GM19438 (cell line): ENCODE results near the gene AMFR.

Experiments used
- ATAC-seq: cut with Tn5 transposase; IDR thresholded peaks from one replicate; pipeline ENCODE4 v1.9.1; 2021; ENCODE audit warnings: low read depth; ENCODE audit not compliant: unreplicated experiment

The AMFR gene

DNA sequence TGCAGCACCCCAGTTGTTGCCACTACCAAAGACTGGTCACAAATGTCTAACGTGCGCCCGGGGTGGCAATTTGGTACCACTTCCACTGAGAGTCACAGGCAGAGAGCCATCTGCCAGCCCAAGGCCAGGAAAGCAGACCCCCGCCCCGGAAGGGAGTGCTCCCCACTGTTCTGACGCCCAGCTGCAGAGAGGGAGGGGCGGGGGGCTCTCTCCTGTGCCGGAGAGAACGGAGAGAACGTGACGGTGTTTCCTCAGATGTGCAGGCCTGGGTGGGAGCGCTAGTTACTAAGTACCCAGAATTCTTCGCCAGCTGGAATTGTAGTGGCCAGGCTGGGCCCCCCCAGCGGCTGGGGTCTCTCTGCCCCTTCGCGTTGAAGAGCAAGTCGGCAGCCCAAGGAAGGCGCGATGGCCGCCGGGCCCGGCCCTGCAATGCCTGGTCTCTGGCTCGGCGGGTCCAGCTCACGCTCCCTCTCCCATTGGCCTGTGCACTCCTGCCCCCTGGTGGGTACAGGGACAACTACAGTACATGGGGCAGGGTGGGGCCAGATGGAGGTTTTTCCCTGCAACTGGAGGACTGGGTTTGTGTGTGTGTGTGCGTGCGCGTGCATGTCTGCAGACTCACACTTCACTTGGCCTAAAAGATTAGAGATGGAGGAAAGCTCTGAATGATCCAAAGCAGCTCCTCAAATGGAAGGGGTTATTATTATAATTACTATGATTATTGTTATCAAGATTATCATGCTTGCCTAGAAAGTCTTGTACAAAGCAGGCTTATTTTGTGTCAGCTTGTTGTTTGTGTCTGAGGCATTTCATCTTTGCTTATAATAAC, 107.1 kb downstream of the AMFR start:
- peak; percentile 97 for ATAC-seq

DNA sequence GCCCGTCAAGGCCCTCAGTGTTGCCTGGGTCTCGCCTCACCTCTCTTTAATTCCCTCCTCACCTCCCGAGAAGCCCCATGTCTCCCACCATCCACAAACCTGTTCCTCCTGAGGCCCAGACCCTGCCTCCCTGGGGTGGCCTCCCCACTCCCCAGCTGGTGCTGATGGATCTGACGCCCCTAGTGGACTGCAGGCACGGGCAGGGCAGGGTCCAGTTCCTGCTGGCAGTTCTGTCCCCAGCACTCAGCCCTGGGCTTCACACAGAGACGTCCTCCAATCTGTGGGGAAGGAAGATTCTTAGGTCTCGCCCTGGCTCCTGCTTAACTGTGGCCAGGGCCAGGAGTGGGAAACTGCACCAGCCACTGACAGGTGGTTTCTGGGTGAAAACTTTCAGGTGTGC, 108.8 kb downstream of the AMFR start:
- ATAC-seq, result no peak

DNA sequence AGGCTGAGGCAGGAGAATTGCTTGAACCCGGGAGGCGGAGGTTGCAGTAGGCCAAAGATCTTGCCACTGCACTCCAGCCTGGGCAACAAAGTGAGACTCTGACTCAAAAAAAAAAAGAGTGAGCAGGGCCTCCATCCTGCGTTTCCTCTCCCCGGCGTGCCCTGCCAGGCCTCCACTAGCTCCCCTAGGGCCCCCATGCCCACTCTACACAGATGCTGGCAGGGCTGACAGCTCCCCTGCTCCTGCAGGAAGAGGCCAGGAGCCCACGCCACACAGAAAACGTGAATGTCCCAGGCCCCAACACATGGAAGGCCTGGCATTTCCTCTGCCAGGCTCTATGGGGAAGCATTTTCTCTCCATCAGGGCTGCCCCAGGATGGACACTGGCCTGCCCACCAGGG, 109.4 kb downstream of the AMFR start:
- ATAC-seq, result no peak

DNA sequence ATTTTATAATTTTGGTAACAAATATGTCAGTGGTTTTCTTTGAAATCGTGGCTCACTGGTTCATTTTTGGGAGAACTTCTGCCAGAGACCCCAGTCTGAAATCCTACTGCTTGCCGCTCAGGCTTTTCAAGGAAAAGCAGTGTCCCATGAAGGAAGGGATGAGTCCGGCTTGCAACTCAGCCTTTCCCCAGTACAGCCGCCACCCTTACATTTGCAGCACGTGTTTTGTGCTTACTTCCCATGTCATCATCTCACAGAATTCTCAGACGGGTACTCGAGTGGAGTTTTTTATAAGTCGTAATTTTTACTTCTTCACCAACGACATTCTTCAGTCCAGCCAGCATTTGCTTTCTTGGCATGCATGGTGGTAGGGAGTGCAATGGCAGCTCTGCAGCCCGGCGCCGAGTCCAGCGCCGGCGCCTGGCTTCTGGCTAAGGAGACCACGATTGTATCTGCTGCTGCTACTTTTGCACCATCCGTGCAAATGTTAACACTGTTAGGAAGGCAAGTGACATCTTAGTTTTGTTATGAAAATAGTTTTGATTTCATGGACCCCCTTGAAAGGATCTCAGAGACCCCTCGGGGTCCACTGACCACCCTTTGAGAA, 111.0 kb downstream of the AMFR start:
- no peak for ATAC-seq

DNA sequence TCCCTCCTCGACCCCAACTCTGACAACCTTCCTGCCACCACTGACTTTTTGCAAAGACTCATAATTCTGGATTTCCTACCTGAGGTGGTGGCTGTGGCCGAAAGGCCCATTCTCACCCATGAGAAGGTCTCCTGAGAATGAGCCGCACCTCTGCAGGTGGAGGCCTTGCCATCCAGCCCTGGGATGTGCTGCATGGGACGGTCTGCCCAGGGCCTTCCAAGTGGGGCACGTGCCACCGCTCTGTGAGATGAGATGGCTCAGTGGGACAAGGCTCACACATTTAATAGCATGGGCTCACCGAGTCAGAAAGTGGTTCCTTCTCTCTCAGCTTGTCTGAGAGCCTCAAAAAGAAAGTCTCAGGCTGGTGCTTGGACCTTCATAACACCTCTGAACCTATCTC, 112.8 kb downstream of the AMFR start:
- no peak for ATAC-seq

DNA sequence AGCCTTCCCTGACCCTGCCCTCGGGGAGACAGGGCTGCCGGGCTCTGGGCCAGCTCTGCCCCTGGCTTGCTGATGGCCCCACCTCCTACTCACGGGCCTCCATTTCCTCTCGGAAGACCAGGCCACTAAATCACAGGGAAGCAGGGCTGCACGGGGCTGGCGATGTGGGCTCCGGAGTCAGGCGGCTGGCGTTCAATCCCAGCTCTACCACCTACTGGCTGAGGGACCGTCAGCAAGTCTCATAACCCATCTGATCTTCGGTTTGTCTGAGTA, 113.4 kb downstream of the AMFR start:
- no peak for ATAC-seq
